H1 (cell line): ENCODE data around the gene LY86. TPM values are rescaled to one million over a fixed set of nuclear protein-coding genes. Genes with fewer than 3 reads are reported as not detected.
"Not testable (repeated sequence)": the region's sequence is repeated elsewhere in the genome, so short reads cannot be mapped to it uniquely, and the experiment has no call there.

Source experiments
- CTCF ChIA-PET: fragments of 300-600 bp; sonication (Branson Sonifier 250); formaldehyde crosslinking; loops from one replicate; lab custom pipeline; 2021; ENCODE audit not compliant: partially characterized antibody; lab: Charles Lee
- POLR2A ChIA-PET: fragments of 300-600 bp; sonication (Branson Sonifier 250); formaldehyde crosslinking; loops from one replicate; lab custom pipeline; 2021; ENCODE audit warnings: inconsistent platforms; ENCODE audit not compliant: partially characterized antibody; lab: Charles Lee
- DNase-seq, 2 experiments: peaks; one replicate each; pipeline versions ENCODE4 v3.0.0 to v3.0.0-alpha.2; 2010 to 2022; ENCODE audit warnings: low spot score in 2 of 2, low read depth in 1 of 2, mixed read lengths in 1 of 2
- FAIRE-seq: peaks from 2 replicates; lab custom pipeline; 2011; peaks lifted over from hg19 to GRCh38; lab: Jason Lieb, UNC
- H2AFZ ChIP-seq: 2 replicates; pipeline ENCODE4 v1.8.1; 2012; ENCODE audit warnings: low read length, inconsistent platforms
- H2AK5ac ChIP-seq: 2 replicates; pipeline ENCODE4 v1.6.1; 2013; ENCODE audit warnings: low read depth, low read length
- H2BK120ac ChIP-seq: replicated peaks from 2 replicates; pipeline ENCODE3; 2013; ENCODE audit warnings: low read depth, low read length, inconsistent platforms
- H2BK12ac ChIP-seq: 2 replicates; pipeline ENCODE4 v1.6.1; 2013; ENCODE audit warnings: low read depth, low read length
- H2BK15ac ChIP-seq: 2 replicates; pipeline ENCODE4 v1.6.1; 2013; ENCODE audit warnings: low read length
- H2BK20ac ChIP-seq: 2 replicates; pipeline ENCODE4 v1.6.1; 2013; ENCODE audit warnings: low read length
- H2BK5ac ChIP-seq: 2 replicates; pipeline ENCODE4 v1.6.1; 2013; ENCODE audit warnings: low read depth, low read length
- H3K14ac ChIP-seq: 2 replicates; pipeline ENCODE4 v1.6.1; 2013; ENCODE audit warnings: inconsistent platforms; ENCODE audit not compliant: insufficient read length
- H3K18ac ChIP-seq: 2 replicates; pipeline ENCODE4 v1.6.1; 2013; ENCODE audit warnings: low read length; ENCODE audit errors: extremely low read depth
- H3K23ac ChIP-seq: 2 replicates; pipeline ENCODE4 v1.6.1; 2013; ENCODE audit warnings: inconsistent platforms; ENCODE audit not compliant: insufficient read length
- H3K23me2 ChIP-seq: 2 replicates; pipeline ENCODE4 v1.6.1; 2013; ENCODE audit warnings: low read depth, low read length
- H3K27ac ChIP-seq: 2 replicates; pipeline ENCODE4 v1.6.1; 2011; ENCODE audit warnings: low read depth, low read length, inconsistent platforms
- H3K27me3 ChIP-seq, 4 experiments: replicated peaks in 1 of 4; 1 replicate in 1 of 4; 2 replicates in 3 of 4; pipeline versions ENCODE4 v1.6.1 to v1.8.1; 2011 to 2013; ENCODE audit warnings: low read length in 3 of 4, mild to moderate bottlenecking in 3 of 4, inconsistent platforms in 2 of 4, mixed read lengths in 2 of 4, moderate library complexity in 1 of 4; ENCODE audit not compliant: control insufficient read depth in 3 of 4, insufficient read depth in 3 of 4; ENCODE audit errors: extremely low read depth in 1 of 4
- H3K36me3 ChIP-seq, 4 experiments: 2 replicates each; pipeline versions ENCODE4 v1.6.1 to v1.8.1; 2011 to 2013; ENCODE audit warnings: mild to moderate bottlenecking in 4 of 4, low read length in 3 of 4, moderate library complexity in 2 of 4, control low read depth in 1 of 4, inconsistent platforms in 1 of 4; ENCODE audit not compliant: insufficient read depth in 4 of 4, control insufficient read depth in 2 of 4
- H3K4ac ChIP-seq: replicated peaks from 2 replicates; pipeline ENCODE3; 2013; ENCODE audit warnings: low read length, low read depth, mixed read lengths, inconsistent platforms; ENCODE audit not compliant: insufficient read length
- H3K4me1 ChIP-seq, 4 experiments: replicated peaks in 1 of 4; 1 replicate in 1 of 4; 2 replicates in 3 of 4; pipeline versions ENCODE4 v1.6.1 to v1.8.1; 2011 to 2013; ENCODE audit warnings: low read length in 3 of 4, inconsistent platforms in 2 of 4, mixed read lengths in 1 of 4; ENCODE audit not compliant: insufficient read depth in 4 of 4, control insufficient read depth in 3 of 4
- H3K4me2 ChIP-seq, 2 experiments: 2 replicates each; pipeline versions ENCODE4 v1.6.1 to v1.8.1; 2011 to 2013; ENCODE audit warnings: low read depth in 2 of 2, low read length in 2 of 2, control low read depth in 1 of 2, inconsistent platforms in 1 of 2, mild to moderate bottlenecking in 1 of 2; ENCODE audit not compliant: insufficient read depth in 1 of 2
- H3K4me3 ChIP-seq, 4 experiments: fragments of 200-600, 300-600 bp in 1 of 4; sonication (generic), shearing (Covaris generic), sonication (Bioruptor Twin) in 1 of 4; 2 replicates each; pipeline versions ENCODE4 v1.5.1 to v1.8.1; 2011 to 2016; ENCODE audit warnings: low read length in 4 of 4, low read depth in 3 of 4, control low read depth in 2 of 4, inconsistent platforms in 2 of 4, mild to moderate bottlenecking in 2 of 4, mixed read lengths in 1 of 4, moderate library complexity in 1 of 4; ENCODE audit not compliant: insufficient read depth in 2 of 4; ENCODE audit errors: extremely low read depth in 1 of 4
- H3K56ac ChIP-seq: replicated peaks from 2 replicates; pipeline ENCODE3; 2013; ENCODE audit warnings: low read depth, mild to moderate bottlenecking, mixed read lengths, low read length, inconsistent platforms; ENCODE audit not compliant: insufficient read length
- H3K79me1 ChIP-seq: 2 replicates; pipeline ENCODE4 v1.6.1; 2013; ENCODE audit warnings: low read depth, low read length, control low read depth
- H3K79me2 ChIP-seq, 2 experiments: 2 replicates each; pipeline versions ENCODE4 v1.6.1 to v1.8.1; 2012 to 2013; ENCODE audit warnings: low read length in 2 of 2, mild to moderate bottlenecking in 2 of 2, inconsistent platforms in 1 of 2; ENCODE audit not compliant: insufficient read depth in 2 of 2, control insufficient read depth in 1 of 2
- H3K9ac ChIP-seq, 4 experiments: replicated peaks in 1 of 4; 1 replicate in 1 of 4; 2 replicates in 3 of 4; pipeline versions ENCODE4 v1.6.1 to v1.8.1; 2011 to 2013; ENCODE audit warnings: low read depth in 3 of 4, low read length in 3 of 4, control low read depth in 2 of 4, mild to moderate bottlenecking in 2 of 4, moderate library complexity in 2 of 4, inconsistent platforms in 1 of 4; ENCODE audit errors: extremely low read depth in 1 of 4
- H3K9me3 ChIP-seq, 2 experiments: 2 replicates each; pipeline versions ENCODE4 v1.6.1 to v1.8.1; 2012 to 2013; ENCODE audit warnings: mild to moderate bottlenecking in 2 of 2, moderate library complexity in 2 of 2, control low read depth in 1 of 2, inconsistent platforms in 1 of 2, low read depth in 1 of 2, low read length in 1 of 2, mixed read lengths in 1 of 2; ENCODE audit not compliant: insufficient read depth in 2 of 2
- H4K20me1 ChIP-seq, 2 experiments: replicated peaks in 1 of 2; 2 replicates each; pipeline versions ENCODE3 to v1.8.1; 2011 to 2013; ENCODE audit warnings: inconsistent platforms in 2 of 2, low read length in 2 of 2, mild to moderate bottlenecking in 1 of 2; ENCODE audit not compliant: insufficient read depth in 2 of 2, control insufficient read depth in 1 of 2
- H4K5ac ChIP-seq: 2 replicates; pipeline ENCODE4 v1.6.1; 2013; ENCODE audit warnings: low read length, low read depth, mixed read lengths, inconsistent platforms; ENCODE audit not compliant: insufficient read length
- H4K8ac ChIP-seq: 2 replicates; pipeline ENCODE4 v1.8.0; 2013; ENCODE audit warnings: mild to moderate bottlenecking, moderate library complexity, low read length, inconsistent platforms; ENCODE audit not compliant: insufficient read depth; ENCODE audit errors: extremely low read depth
- H4K91ac ChIP-seq: replicated peaks from 2 replicates; pipeline ENCODE3; 2013; ENCODE audit warnings: low read length, mixed read lengths, inconsistent platforms; ENCODE audit not compliant: insufficient read length
- WGBS, 2 experiments: shearing (Covaris generic) in 1 of 2; methylation state at CpG; one replicate each; pipeline versions ENCODE4 v1.1.6 to v1.1.7; 2013 to 2015; ENCODE audit warnings: low lambda C conversion rate in 2 of 2, mixed read lengths in 2 of 2, inconsistent platforms in 1 of 2, low coverage in 1 of 2, missing lambda C conversion rate in 1 of 2; ENCODE audit not compliant: insufficient replicate concordance in 2 of 2, insufficient coverage in 1 of 2, insufficient read length in 1 of 2; ENCODE audit errors: extremely low coverage in 1 of 2, missing lambda C conversion rate in 1 of 2; 5-methylcytosine and 5-hydroxymethylcytosine counted together
- polyA plus RNA-seq, 7 experiments: library from polyadenylated mRNA; depleted of rRNA in 3 of 7; stranded (reverse) in 5 of 7; unstranded in 2 of 7; fragments of >200 nt in 5 of 7; fragments of 200-250 nt in 2 of 7; gene quantifications; 1 replicate in 5 of 7; 2 replicates in 1 of 7; 4 replicates in 1 of 7; pipeline versions ENCODE4 v1.2.1 to v1.2.3, GENCODE V29; 2011 to 2013; ENCODE audit warnings: missing spikeins in 2 of 7, mixed read lengths in 2 of 7
- total RNA-seq: library from RNA; stranded (reverse); fragmentation: NEBNext Ultra II Directional; extraction: Animal tissue kit (Norgen Biotek cat#: 25700); gene quantifications from 2 replicates; pipeline ENCODE4 v1.2.1, GENCODE V29; 2021

Gene LY86
- total and polyA plus RNA-seq, 2 of the 8 experiments (the other 6 are each of a cell fraction or from before 2014, with no cell fraction given): not detected

DNA sequence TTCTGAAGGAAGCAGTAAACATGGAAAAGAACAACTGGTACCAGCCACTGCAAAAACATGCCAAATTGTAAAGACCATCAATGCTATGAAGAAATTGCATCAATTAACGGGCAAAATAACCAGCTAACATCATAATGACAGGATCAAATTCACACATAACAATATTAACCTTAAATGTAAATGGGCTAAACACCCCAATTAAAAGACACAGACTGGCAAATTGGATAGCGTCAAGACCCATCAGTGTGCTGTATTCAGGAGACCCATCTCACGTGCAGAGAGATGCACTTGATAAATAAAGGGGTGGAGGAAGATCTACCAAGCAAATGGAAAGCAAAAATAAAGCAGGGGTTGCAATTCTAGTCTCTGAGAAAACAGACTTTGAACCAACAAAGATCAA, 81.6 kb downstream of the LY86 start:
- not testable (repeated sequence) for FAIRE-seq

More for the DNA sequence above, 81.6 kb downstream of the LY86 start:
- H3K23ac ChIP-seq, H3K79me2 ChIP-seq, H2BK120ac ChIP-seq, H3K4me3 ChIP-seq, H4K8ac ChIP-seq, H3K9ac ChIP-seq, DNase-seq, H3K23me2 ChIP-seq, H4K5ac ChIP-seq, H4K91ac ChIP-seq, H3K56ac ChIP-seq, H3K27me3 ChIP-seq, POLR2A ChIA-PET, H2AFZ ChIP-seq, H3K79me1 ChIP-seq, H2BK12ac ChIP-seq, H3K4ac ChIP-seq, H3K4me1 ChIP-seq, H2BK15ac ChIP-seq, H2AK5ac ChIP-seq, H3K9me3 ChIP-seq, H3K36me3 ChIP-seq, H3K14ac ChIP-seq, H3K4me2 ChIP-seq, H2BK20ac ChIP-seq, H4K20me1 ChIP-seq, H3K27ac ChIP-seq, H2BK5ac ChIP-seq, H3K18ac ChIP-seq: not testable (repeated sequence)
- CTCF ChIA-PET: interaction anchor here (1.3 kb wide), 1 partner anchor 24 kb away, joined by 3 read pairs; no protein-coding TSS in a partner anchor
- WGBS, 2 experiments: 83% methylated on average over 3 of the region's 3 CpGs; no CpG with 5 or more reads in 1 of the 2 experiments
